Right kidney (tissue), 1 donor: ENCODE measurements around the gene RANBP3.
"Not testable (repeated sequence)": the region's sequence is repeated elsewhere in the genome, so short reads cannot be mapped to it uniquely, and the experiment has no call there.

Source experiments
- DNase-seq: peaks from one replicate; pipeline ENCODE4 v3.0.0-alpha.2; 2016

The RANBP3 gene

DNA sequence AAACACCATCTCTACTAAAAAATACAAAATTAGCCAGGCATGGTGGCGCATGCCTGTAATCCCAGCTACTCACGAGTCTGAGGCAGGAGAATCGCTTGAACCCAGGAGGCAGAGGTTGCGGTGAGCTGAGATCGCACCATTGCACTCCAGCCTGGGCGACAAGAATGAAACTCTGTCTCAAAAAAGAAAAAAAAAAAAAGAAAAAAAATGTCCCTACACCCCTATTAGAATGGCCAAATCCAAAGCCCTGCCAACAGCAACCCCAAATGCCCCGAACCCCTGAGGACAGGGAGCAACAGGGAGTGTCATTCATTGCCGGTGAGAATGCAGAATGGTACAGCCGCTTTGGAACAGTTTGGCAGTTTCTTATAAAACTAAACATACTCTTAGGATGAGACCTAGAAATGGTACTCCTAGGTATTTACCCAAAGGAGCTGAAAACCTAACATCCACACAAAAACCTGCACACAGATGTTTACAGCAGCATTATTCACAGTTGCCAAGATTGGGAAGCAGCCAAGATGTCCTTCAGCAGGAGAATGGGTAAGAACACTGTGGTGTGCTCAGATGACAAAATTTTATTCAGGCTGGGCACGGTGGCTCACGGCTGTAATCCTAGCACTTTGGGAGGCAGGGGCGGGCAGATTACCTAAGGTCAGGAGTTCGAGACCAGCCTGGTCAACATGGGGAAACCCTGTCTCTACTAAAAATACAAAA is 94.6 kb downstream of the RANBP3 start:
- not testable (repeated sequence) for DNase-seq

DNA sequence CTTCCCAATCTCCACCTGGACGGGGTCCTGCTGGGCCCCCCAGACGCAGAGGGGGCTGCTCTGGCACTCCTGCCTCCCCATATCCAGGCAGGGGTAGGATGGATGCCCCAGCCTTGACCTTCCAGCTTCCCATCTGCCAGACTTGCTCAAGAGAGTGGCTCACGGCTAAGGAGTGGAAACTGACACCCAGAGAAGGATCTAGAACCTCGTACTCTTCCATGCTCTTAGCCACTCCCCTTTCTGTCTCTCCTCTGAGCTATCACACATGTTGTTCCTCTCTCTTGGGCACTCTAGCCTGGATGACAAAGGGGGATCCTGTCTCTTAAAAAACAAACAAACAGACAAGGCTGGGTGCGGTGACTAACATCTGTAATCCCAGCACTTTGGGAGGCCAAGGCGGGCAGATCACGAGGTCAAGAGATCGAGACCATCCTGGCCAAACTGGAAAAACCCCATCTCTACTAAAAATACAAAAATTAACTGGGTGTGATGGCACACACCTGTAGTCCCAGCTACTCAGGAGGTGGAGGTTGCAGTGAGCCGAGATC is 95.4 kb downstream of the RANBP3 start:
- DNase-seq, result no peak

DNA sequence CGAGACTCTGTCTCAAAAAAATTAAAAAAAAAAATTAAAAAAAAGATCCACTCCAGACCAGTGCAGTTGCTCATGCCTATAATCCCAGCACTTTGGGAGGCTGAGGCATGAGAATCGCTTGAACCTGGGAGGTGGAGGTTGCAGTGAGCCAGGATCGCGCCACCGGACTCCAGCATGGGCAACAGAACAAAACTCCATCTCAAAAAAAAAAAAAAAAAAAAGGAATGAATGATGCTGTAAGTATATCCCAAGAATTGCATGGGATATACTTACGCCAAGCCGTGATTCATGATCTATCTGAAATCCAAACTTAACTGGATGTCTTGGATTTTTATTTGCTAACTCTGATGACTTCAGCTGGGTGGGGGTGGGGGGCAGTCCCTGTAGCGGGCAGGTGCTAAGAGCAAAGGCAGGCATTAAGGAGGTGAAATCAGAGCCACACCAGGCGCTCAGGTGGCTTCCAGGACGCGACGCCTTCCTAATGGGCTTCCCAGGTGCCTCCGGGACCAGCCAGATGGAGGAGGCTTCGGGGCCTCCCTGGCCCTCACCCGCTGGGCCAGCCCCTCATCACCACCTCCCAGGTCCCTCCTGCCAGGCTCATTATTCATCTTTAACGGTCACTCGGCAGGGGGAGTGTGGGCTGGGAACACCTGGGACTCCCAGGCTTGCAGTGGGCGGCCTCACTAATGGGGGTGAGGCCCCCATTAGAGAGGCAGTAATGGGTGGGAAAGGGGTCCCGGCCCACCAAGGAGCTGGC is 96.2 kb downstream of the RANBP3 start:
- DNase-seq, result no peak

DNA sequence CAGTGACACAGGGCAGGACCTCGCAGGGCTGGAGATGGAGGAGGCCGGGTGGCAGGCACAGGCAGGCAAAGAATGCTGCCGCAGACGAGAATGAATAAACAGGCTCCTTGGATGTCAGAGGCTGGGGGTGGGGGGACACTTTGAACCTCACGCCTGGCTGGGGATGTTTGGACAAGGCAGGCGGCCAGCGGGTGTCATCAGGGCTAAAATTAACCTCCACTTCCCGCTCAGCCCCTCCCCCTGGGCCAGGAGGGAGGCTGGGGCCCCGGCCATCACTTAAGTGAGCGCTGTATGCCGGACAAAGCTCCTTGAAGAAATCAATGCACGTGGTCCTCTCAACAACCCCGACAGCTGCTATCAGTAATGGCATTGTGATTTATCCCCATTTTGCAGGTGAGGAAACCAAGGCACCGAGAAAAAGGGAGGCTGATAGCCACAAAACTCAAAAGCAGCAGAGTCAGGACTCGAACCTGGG is 97.3 kb downstream of the RANBP3 start:
- DNase-seq, result no peak

DNA sequence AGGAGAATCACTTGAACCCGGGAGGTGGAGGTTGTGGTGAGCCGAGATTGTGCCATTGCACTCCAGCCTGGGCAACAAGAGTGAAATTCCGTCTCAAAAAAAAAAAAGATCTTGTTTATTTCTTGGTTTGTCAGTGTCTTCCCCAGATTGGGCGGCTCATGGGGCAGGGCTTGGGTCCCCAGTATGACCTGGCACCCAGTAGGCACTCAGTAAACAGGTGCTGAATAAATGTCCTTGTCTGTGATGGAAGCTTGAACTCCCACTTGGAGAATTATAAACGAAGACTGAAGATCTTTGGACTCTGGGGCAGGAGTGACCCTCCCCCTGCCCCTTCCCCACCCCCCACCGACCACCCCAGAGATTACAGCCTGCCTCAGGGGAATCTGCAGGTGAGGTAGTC is 97.7 kb downstream of the RANBP3 start:
- DNase-seq, result no peak

DNA sequence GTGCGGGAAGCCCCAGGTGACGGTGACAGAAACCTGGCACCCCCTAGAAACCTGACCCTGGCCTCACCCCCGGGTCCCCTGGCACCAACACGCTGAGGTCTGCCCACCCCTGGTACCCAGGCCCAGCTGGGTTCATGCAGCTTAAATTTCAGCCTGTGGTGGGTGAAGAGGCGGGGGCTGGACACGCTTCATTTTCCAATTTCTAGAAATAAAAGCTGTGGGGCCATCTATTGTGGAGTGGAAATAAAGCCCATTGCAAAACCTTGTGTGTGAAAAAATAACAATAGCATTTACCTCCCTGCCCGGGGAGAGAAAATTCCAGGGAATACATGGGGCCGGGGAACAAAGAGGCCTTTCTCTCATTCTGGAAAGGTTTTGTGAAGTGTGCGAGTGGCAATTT is 100.1 kb downstream of the RANBP3 start:
- no peak for DNase-seq

DNA sequence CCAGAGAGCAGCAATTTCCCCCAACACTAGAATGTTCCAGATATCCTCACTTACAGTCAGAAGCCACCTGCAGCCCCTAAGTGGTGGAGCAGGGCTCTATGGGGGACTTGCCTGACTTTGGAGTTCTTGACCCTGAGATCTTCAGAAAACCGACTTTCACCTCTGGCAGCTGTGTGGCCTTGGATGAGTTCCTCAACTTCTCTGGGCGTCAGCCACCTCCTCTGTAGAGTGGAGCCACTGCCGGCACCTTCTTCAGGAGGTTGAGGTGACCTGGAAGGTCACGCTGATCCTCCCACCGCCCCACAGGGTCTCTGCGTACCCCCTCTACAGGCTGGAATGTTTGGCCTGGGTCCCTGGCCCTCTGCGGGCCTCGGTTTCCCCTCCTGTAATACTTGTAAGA is 100.5 kb downstream of the RANBP3 start:
- DNase-seq, result no peak

- not testable (repeated sequence) for DNase-seq
These were observed 103.4 kb downstream of the RANBP3 start for GRCh38 chr19:5874496-5874895.

DNA sequence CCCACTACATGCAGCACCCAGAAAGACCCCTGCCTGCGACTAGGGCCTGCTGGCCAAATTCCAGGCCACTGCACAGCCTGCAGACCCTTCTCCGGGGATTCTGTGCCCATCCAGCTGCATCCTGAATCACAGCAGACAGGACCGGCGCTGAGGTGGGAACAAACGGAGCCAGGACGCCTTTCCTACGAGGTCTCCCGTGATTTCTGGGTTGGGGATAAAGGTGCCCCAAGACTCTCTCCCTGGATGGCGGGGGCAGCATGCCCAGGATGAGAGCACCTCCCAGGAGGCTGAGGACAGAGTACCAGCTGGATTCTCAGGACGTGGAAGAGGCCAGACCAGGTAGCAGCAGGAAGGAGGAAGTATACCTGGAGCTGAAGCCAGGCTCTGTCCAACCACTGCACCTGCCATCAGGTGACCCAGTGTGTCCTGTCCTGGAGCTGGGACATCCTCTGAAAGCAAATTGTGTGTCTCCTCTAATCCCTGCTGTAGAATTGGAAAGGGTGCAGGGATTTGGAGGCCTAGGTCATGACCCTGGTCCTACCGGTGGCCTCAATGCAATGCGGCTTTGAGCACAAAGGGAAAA is 104.2 kb downstream of the RANBP3 start:
- no peak for DNase-seq

DNA sequence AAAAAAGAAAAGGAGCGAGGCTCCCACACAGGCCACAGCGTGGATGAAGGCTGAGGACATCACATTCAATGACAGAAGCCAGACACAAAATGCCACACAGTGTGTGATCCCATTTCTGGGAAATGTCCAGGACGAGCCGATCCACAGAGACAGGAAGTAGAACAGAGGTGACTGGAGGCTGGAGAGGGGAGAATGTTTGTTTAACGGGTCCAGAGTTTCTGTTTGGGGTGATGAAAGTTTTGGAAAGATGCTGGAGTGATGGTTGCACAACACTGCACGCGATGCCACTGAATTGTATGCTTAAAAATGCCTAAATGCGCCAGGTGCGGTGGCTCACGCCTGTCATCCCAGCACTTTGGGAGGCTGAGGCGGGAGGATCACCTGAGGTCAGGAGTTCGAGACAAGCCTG is 107.0 kb downstream of the RANBP3 start:
- no peak for DNase-seq

DNA sequence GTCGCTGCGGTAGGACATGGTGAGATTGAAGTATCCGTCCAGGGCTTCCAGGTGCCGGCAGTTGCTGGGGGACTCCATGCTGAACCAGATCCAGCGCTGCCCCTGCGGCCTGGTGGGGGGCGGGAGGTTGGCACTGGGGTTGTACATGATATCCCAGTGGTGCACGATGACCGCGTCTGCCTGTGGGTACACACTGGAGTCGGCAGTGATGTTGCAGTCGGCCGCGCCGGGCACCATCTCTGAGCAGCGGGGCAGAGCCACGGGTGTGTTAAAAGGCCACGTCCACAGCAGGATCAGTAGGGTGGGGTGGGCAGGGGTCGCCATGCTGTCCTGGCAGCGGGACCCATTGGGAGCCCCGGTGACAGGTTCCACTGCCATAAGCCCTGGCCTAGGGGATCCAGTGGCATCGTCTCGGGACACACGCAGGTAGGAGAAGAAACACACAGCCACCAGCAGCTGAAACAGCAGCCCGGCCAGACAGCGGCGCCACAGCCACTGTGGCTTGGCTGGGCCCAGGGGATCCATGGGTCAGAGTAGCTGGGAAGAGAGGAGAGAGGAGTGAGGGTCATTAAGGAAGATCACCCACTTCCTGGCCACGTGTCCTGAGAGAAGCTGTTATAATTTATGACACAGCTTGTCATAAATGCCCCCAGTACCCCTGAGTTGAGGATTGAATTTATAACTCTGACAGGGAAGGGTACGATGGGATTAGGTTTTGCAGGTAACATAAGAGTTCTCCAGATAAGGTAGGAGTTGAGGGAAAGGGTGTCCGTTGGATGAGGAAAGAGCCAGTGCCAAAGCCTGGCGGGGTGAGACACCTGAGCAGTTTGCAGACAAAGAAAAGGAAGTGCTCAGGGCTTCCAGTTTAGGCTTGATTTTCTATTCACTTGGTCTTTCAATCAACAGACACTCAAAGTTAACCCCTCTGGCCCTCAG is 110.5 kb downstream of the RANBP3 start:
- DNase-seq, result no peak
